Limb (tissue), 2 donors: ENCODE data around the gene BMERB1.
"Not testable (repeated sequence)": the region's sequence is repeated elsewhere in the genome, so short reads cannot be mapped to it uniquely, and the experiment has no call there.

Source experiments
- DNase-seq, 2 donors: peaks; one replicate each; pipeline ENCODE4 v3.0.0-alpha.2; 2016; ENCODE audit errors: extremely low spot score in 2 of 2

The BMERB1 gene

DNA sequence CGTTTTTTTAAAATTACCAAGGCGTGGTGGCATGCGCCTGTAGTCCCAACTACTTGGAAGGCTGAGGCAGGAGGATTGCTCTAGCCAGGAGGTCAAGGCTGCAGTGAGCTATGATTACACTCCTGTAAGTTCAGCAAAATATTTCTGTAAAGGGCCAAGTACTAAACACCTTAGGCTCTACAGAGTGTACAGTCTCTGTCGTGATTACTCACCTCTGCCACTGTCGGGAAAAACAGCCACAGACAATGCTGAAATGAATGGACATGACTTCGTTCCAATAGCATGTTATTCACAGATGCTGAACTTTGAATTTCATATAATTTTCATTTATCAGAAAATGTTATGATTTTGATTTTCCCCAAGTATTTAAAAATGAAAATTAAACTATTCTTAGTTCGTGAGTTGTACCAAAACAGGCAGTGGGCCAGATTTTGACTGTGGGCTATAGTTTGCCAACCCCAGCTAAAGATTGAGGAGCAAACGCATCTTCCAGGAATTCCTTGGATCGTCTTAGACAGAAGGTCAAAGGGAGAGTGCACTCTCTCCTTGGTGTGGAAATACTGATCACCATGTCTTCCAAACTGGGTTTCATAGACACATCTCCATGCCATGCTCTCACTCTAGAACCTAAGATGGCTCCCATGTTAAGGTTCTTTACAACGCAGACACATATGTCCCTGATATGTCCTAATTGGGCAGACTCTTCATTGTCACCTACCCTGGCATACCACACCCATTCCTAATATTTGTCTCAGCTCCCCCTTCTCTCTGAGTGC, 119.1 kb downstream of the BMERB1 start:
- no peak for DNase-seq

DNA sequence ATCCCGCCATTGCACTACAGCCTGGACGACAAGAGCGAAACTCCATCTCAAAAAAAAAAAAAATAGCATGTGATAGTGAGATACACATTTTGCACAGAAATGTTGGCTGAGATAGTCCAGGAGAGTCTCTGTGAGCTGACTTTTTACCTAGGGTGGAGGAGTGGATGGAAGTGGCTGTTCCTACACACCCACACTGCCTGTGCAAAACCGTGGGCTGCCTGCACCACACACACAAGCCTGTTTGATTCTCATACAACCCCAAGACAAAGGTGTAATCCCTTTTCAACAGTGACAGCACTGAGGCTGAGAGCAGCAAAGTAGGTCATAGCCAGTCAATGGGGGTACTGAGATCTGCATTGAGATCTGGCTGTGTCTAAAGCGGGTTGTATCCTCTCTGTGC, 121.7 kb downstream of the BMERB1 start:
- DNase-seq: no peak

DNA sequence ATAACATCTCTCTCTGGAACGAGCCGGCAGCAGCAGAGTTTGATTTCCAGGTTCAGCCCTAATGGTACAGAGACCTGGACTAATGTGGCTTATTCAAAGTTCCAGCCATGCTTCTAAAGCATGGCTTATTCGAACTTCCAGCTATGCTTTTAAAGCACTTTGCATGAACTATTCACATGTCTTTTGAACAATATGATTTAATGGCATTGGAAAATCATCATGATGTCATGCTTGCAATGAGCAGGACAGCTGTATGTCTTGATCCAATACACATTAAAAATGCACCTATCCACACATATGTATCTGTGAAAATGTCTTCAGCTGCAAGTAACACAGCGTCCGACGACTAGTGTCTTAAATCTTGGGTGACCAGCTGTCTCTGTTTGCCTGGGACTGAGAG, 122.9 kb downstream of the BMERB1 start:
- DNase-seq: no peak

DNA sequence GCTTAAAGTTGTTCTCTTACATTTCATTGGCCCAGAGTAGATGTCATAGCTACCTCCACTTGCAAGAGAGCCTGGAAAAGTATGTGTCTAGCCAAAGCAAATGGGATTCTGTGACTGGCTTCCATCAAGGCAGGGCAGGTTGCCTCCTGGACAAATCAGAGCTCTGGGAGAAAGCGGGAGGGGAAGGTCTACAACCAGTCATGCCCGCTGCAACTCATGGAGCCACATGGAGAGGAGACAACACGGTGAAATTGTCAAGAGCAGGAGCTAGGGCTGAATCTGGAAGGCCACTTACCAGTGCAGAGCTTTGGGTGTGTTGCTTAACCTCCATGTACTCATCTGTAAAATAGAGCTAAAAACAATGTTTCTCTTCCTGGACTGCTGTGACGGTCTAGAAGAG, 124.8 kb downstream of the BMERB1 start:
- DNase-seq: no peak

DNA sequence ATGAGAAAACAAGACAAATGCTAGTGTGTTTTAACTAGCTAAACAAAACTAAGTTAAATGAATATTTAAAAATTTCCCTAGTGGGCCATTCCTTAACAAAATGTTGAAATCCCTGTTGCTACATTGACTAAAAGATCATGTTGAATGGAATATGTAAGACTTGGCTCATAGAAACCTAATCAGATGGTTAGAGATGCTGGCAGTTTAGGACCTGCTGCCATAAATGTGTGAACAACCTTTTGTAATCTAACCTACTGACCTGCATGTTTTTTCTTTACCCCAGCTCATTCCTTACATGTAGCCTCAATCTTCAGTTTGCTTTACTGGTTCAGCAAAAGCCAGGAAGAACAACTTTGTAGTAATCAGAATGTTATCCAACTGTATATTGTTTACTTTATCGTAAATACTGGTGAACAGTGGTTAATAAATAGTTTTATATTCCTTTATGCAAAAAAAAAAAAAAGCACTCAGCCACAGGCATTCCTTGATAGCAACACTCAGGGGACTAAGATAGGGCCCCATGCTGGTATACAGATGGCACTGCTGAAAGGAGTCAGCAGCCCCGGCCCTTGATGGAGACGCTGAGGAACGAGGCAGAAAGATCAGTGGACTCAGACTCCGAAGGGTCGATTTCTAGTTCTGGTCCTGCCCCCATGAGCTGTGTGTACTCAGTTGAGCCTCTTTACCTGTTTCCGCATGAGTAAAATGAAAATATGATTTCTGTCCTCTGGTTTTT, 130.4 kb downstream of the BMERB1 start:
- no peak for DNase-seq

DNA sequence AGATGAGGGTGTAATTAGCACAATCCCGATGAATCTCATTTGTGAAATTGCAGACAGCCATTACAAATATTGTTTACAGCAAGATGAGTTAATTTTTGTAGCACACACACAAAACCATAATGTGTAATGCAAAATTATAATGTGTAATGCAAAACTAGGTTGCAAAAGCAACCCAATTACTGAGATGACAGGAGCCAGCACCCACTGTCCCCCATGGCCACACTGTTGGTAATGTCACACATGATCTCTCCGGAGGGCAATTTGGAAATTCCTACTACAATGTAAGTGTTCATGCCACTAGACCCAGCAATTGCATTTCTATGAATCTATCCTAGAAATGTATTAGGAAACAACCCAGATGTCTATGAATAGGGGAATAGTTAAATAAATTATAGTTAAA, 131.7 kb downstream of the BMERB1 start:
- DNase-seq: no peak

DNA sequence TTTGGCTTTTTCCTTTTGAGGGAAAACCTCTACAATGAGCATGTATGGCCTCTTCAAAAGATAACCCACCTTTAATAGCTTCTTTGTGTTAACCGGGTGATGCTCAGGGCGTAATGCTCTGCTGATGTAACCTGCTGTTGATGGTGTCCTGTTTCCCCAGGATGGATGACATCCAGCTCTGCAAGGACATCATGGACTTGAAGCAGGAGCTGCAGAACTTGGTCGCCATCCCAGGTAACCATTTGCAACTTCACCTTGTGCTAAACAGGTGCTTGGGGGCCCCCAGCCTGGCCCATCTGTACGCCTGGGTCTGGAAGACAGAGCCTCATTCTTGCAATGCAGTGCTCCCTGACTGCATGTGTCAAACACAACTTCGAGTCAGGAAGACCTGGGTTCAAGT, 133.4 kb downstream of the BMERB1 start:
- no peak for DNase-seq

DNA sequence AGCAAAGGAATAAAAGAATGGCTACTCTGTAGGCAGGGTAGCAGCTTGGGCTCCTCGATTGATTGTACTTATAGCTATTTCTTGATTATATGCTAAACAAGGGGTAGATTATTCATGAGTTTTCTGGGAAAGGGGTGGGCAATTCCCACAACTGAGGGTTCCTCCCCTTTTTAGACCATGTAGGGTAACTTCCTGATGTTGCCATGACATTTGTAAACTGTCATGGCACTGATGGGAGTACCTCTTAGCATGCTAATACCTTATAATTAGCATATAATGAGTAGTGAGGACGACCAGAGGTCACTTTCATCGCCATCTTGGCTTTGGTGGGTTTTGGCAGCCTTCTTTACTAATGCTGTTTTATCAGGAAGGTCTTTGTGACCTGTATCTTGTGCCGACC, 136.3 kb downstream of the BMERB1 start:
- DNase-seq: not testable (repeated sequence)

DNA sequence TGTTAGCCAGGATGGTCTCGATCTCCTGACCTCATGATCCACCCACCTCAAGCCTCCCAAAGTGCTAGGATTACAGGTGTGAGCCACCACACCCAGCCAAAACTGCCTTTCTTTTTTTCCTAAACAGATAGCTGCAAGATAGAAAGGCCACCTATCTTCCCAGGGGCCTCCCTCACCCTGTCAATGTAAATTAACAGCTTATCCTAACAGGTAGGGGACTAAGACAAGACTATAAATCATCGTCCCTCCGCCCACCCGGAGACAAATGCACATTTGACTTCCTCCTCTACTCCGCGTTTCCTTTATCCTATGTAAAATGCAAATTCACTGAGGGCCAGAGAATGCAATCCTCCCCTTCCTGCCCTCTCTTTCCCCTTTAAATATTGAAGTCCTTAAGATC, 137.2 kb downstream of the BMERB1 start:
- DNase-seq: no peak

DNA sequence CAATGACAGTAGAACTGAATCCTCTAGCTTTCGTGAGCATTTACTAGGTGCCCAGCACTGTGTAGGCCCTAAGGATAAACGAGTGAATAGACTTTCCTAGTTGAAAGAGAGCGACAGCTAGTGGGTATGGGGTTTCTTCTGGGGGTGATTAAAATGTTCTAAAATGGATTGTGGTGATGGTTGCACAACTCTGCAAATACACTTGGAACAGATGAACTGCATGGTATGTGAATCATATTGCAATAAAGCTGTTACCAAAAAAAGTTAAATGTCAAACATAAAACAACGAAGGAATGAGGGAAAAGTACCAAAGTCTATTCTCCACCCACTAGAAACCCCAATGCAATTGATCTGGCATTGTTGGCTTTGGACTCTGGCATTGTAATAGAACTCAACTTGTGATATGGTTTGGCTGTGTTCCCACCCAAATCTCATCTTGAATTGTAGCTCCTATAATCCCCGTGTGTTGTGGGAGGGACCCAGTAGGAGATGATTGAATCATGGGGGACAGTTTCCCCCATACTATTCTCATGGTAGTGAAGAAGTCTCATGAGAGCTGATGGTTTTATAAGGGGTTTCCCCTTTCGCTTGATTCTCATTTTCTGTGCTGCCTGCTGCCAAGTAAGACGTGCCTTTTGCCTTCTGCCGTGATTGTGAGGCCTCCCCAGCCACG, 138.1 kb downstream of the BMERB1 start:
- no peak for DNase-seq

DNA sequence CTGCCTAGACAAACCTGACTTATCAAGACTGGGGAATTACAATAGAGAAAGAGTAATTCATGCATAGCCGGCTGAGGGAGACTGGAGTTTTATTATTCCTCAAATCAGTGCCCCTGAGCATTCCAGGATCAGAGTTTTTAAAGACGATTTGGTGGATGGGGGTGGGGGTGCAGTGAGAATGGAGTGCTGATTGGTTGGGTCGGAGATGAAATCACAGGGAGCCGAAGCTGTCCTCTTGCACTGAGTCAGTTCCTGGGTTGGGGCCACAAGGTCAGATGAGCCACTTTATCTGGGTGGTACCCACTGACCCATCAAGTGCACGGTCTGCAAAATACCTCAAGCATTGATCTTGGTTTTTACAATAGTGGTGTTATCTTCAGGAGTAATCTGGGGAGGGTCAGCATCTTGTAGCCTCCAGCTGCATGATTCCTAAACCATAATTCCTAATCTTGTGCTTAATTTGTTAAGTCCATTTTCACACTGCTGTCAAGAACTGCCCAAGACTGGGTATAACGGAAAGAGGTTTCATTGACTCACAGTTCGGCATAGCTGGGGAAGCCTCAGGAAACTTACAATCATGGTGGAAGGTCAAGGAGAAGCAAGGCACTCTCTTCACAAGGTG, 139.0 kb downstream of the BMERB1 start:
- DNase-seq: no peak

DNA sequence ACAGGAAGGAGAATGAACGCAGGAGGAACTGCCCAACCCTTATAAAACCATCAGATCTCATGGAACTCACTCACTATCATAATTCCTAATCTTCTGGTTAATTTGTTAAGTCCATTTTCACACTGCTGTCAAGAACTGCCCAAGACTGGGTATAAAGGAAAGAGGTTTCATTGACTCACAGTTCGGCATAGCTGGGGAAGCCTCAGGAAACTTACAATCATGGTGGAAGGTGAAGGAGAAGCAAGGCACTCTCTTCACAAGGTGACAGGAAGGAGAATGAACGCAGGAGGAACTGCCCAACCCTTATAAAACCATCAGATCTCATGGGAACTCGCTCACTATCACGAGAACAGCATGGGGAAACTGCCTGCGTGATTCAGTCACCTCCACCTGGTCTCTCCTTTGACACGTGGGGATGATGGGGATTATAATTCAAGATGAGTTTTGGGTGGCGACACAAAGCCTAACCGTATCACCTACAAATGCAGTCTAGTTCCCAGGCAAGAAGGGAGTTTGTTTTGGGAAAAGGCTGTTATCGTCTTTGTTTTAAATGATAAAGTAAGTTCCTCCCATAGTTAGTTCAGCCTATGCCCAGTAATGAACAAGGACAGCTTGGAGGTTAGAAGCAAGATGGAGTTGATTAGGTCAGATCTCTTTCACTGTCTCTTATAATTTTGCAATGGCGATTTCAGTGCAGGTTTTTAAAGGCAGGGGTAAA, 139.7 kb downstream of the BMERB1 start:
- not testable (repeated sequence) for DNase-seq

DNA sequence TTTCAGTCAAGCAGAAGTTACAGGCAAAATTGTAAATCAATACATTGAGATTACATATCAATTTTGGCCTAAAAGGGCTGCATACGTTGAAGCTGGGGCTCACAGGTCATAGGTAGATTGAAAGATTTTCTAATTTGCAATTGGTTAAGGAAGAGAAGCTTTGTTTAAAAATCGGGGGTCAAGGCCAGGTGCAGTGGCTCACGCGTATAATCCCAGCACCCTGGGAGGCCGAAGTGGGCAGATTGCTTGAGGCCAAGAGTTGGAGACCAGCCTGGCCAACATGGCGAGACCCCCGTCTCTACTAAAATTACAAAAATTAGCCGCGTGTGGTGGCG, 140.2 kb downstream of the BMERB1 start:
- DNase-seq: no peak

DNA sequence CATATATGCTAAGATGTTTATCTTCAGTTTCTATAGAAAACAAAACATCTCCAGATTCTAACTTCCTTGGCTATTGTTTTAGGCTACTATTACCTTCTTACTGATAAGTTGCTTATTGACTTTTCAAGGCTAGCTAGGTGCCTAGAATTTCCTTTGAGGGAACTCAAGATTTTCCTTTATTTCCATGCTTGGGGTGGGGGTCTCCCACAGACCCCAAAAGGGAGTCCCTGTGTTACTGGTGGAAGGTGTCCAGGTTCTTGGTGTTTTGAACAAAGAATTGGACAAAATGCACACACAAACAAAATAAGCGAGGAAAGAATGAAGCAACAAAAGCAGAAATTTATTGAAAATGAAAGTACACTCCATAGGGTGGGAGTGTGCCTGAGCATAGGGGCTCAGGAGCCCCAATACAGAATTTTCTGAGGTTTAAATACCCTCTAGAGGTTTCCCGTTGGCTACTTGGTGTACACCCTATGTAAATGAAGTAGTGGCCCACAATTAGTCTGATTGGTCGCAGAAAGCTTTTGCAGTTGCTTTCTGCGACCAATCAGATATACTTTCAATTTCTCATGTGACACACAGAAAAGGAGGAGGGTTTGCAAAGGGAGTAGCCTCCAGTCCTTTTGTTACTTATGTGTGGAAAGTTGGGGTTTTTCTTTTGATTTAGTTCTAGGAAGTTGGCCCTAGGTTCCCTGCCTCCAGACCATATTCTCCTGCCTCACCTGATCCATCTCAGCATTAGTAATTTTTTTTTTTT, 141.1 kb downstream of the BMERB1 start:
- no peak for DNase-seq

DNA sequence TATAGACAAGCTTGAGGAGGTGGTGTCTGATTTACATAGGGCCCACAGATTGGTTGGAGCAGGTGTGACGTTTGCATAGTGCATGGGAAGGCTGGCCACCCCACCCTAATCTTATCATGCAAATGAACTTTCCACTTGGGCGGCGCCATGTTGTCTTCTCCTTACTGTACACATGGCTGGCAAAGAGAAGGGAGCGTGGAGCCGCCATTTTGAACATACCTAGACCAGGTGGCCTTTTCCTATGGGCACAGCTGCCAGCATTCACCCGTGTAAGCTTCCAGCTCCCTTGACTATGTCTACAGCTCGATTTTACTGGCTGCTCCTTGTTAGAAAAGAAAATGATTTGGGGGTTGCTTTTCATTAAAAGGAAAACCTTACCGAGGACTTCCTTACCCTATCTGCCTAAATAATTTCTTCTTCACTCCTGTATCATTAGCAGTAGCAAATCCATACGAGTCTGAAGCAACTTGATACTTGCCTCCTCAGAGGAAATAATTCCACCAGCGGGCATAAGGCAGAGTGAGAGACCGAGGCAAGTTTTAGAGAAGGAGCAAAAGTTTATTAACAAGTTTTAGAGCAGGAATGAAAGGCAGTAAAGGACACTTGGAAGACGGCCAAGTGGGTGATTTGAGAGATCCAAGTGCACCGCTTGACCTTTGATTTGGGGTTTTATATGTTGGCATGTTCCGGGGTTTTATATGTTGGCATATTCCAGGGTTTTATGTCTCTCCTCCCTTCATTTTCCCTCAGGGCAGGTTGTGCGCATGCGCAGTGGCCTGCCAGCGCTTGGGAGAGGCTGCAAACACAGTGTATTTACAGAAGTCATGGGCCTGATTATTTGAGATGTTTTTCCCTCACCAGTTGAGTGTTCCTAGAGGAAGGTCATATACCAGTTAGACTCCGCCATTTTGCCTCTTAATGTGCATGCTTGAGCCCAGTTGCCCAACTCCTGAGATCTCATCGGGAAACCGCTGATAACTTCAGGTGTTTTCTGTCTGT, 142.9 kb downstream of the BMERB1 start:
- no peak for DNase-seq

DNA sequence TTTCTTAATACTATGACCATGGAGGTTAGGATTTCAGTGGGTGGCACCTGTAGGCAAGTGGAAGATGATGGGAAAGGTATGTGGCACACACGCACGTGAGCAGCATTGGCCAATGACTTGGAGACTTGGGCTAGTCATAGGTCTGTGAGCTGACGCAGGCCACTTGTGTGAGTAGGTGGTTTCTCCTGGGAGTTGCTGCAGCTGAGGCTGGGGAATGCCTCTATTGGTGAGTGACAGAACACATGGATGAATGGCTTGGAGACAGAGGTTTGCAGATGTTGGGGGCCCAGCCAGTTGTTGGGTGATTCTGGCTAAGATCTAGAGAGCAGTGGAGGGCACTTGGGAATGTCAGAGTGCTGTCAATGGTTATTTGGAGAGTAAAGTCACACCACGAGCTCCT, 144.4 kb downstream of the BMERB1 start:
- no peak for DNase-seq

DNA sequence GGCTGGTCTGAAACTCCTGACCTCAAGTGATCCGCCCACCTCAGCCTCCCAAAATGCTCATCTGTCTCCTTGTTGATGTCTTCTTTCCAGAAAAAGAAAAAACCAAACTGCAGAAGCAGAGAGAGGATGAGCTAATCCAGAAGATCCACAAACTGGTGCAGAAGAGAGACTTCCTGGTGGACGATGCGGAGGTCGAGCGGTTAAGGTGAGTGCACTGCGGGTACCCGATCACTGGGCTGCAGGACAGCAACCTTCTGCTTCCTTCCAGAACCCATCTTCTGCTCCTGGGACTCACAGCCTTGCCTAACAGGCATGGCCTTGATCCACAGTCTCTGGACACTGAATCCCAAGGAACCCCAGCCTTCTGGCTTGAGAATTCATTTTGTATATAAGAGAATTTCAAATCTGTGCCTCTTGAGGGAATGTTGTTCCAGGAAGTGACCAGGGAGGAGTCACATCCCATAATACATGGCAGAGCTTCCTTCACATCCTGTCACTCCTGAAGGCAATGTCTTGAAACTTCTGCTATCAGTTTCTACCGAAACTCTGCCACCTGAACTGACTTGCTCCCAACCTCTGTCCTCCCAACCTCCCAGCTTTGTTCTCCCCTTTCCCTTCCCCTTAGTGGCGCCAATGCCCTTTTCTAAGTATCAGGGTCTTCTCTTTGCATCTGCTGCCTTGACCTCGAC, 146.9 kb downstream of the BMERB1 start:
- DNase-seq: no peak

DNA sequence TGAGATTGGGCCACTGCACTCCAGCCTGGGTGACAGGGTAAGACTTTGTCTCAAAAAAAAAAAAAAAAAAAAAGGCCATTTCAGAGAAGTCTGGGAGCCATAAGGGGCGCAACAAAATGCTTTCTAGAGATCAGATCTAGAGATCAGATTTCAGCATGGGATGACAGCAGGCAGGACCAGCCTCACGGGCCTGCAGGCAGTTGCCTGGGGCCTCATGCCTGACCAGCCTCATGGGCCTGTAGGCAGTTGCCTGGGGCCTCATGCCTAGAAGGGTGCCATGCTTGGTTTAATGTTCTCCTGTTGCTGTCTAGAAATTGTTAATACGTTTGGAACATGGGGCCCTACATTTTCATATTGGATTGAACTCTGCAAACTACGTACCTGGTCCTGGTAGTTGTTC, 149.1 kb downstream of the BMERB1 start:
- no peak for DNase-seq

DNA sequence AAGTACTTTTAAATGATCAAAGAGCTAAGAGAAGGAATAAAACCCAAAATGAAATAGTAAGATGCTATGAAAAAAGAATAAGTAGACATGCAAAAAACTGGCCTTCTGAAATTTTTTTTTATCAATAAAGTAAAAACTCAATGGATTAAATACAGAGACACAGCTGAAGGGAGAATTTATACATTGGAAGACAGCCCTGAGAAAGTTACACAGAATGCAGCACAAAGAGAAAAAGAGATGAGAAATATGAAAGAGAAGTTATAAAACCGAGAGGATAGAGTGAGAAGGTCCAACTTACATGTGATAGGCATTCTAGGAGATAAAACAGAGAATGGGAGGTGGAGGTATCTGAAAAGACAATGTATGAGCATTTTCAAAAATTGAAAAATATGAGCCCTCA, 151.6 kb downstream of the BMERB1 start:
- DNase-seq: no peak
